AG09319 (cell line): ENCODE data around the gene LIN7B.
A peak's percentile ranks its signal among the peaks of the same experiment; 100 is the strongest.

ENCODE experiments used
- DNase-seq: peaks from one replicate; pipeline ENCODE4 v3.0.0-alpha.2; 2010; ENCODE audit warnings: low read depth; ENCODE audit errors: extremely low read depth
- CTCF ChIP-seq: IDR thresholded peaks from 2 replicates; pipeline ENCODE4 v1.5.1; 2011; ENCODE audit warnings: low read depth, mild to moderate bottlenecking, inconsistent platforms, low read length, moderate library complexity

Gene LIN7B

GRCh38 chr19:49097453-49098288 lies 16.5 kb upstream of the LIN7B start:
- no peak for DNase-seq
- peak; percentile 100 for TF ChIP-seq CTCF

GRCh38 chr19:49098795-49099194 lies 15.4 kb upstream of the LIN7B start:
- no peak for TF ChIP-seq CTCF
- no peak for DNase-seq

GRCh38 chr19:49101160-49101559 lies 13.0 kb upstream of the LIN7B start:
- DNase-seq: no peak
- no peak for TF ChIP-seq CTCF

- no peak for TF ChIP-seq CTCF
- no peak for DNase-seq
Observed at GRCh38 chr19:49102303-49102702, 11.9 kb upstream of the LIN7B start.

GRCh38 chr19:49103331-49104085 lies 10.7 kb upstream of the LIN7B start:
- no peak for DNase-seq
- no peak for TF ChIP-seq CTCF

- no peak for TF ChIP-seq CTCF
- no peak for DNase-seq
Observed at GRCh38 chr19:49104229-49104864, 9.8 kb upstream of the LIN7B start.
